Loucy (cell line): ENCODE measurements around the gene SRD5A3.

Experiments
- EZH2phosphoT487 ChIP-seq: fragments of 200-600 bp; IDR thresholded peaks from 2 replicates; pipeline ENCODE4 v1.6.1; 2018; ENCODE audit warnings: antibody characterized with exemption, mild to moderate bottlenecking, moderate library complexity, borderline replicate concordance
- TF ChIP-seq, protein P1 (sequence below): fragments of 200-600 bp; sonication (generic); conservative IDR thresholded peaks from 2 replicates; pipeline ENCODE4 v1.5.1; 2014; ENCODE audit warnings: mild to moderate bottlenecking, antibody characterized with exemption, low read length

DNA sequence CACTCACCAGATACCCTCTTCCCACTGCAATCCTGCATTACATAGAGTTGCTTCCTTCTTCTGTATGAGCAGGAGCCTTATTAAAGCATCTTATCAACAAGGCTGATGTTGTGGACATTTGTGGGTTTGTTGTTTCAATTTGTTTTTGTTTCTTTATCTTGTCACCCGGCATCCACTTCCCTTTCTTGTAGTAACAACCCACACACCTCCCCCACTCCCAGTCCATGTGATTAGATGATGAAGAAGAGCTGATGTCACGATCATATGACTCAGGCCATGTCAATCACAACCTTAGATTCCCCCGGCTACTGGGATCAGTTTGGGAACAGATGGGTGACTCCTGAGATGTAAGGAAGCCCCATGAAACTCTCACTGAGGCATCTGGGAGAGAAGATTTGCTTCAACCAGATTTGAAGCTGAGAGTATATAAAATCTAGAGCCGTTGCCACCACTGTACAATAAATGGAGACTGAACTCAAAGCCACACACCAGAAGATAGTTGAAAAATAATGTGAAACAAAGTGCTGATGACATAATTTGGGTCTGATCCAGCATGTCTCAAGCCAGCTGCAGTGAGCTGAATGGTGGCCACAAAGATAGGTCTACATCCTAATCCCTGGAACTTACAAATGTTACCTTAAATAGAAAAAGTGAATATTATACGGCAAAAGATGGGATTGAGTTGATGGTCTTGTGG, 34.1 kb upstream of the SRD5A3 start:
- TF ChIP-seq, protein P1, sequence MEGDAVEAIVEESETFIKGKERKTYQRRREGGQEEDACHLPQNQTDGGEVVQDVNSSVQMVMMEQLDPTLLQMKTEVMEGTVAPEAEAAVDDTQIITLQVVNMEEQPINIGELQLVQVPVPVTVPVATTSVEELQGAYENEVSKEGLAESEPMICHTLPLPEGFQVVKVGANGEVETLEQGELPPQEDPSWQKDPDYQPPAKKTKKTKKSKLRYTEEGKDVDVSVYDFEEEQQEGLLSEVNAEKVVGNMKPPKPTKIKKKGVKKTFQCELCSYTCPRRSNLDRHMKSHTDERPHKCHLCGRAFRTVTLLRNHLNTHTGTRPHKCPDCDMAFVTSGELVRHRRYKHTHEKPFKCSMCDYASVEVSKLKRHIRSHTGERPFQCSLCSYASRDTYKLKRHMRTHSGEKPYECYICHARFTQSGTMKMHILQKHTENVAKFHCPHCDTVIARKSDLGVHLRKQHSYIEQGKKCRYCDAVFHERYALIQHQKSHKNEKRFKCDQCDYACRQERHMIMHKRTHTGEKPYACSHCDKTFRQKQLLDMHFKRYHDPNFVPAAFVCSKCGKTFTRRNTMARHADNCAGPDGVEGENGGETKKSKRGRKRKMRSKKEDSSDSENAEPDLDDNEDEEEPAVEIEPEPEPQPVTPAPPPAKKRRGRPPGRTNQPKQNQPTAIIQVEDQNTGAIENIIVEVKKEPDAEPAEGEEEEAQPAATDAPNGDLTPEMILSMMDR: no peak
- no peak for TF ChIP-seq EZH2phosphoT487
